H1 (cell line): Measurements from ENCODE around the gene TOB1. TPM values are rescaled to one million over a fixed set of nuclear protein-coding genes. Genes with fewer than 3 reads are reported as not detected.

ENCODE experiments used
- CTCF ChIA-PET: fragments of 300-600 bp; sonication (Branson Sonifier 250); formaldehyde crosslinking; loops from one replicate; lab custom pipeline; 2021; ENCODE audit not compliant: partially characterized antibody; lab: Charles Lee
- POLR2A ChIA-PET: fragments of 300-600 bp; sonication (Branson Sonifier 250); formaldehyde crosslinking; loops from one replicate; lab custom pipeline; 2021; ENCODE audit warnings: inconsistent platforms; ENCODE audit not compliant: partially characterized antibody; lab: Charles Lee
- DNase-seq, 2 experiments: peaks; one replicate each; pipeline versions ENCODE4 v3.0.0 to v3.0.0-alpha.2; 2010 to 2022; ENCODE audit warnings: low spot score in 2 of 2, low read depth in 1 of 2, mixed read lengths in 1 of 2
- FAIRE-seq: peaks from 2 replicates; lab custom pipeline; 2011; peaks lifted over from hg19 to GRCh38; lab: Jason Lieb, UNC
- H2AFZ ChIP-seq: 2 replicates; pipeline ENCODE4 v1.8.1; 2012; ENCODE audit warnings: low read length, inconsistent platforms
- H2AK5ac ChIP-seq: 2 replicates; pipeline ENCODE4 v1.6.1; 2013; ENCODE audit warnings: low read depth, low read length
- H2BK120ac ChIP-seq: replicated peaks from 2 replicates; pipeline ENCODE3; 2013; ENCODE audit warnings: low read depth, low read length, inconsistent platforms
- H2BK12ac ChIP-seq: 2 replicates; pipeline ENCODE4 v1.6.1; 2013; ENCODE audit warnings: low read depth, low read length
- H2BK15ac ChIP-seq: 2 replicates; pipeline ENCODE4 v1.6.1; 2013; ENCODE audit warnings: low read length
- H2BK20ac ChIP-seq: 2 replicates; pipeline ENCODE4 v1.6.1; 2013; ENCODE audit warnings: low read length
- H2BK5ac ChIP-seq: 2 replicates; pipeline ENCODE4 v1.6.1; 2013; ENCODE audit warnings: low read depth, low read length
- H3K14ac ChIP-seq: 2 replicates; pipeline ENCODE4 v1.6.1; 2013; ENCODE audit warnings: inconsistent platforms; ENCODE audit not compliant: insufficient read length
- H3K18ac ChIP-seq: 2 replicates; pipeline ENCODE4 v1.6.1; 2013; ENCODE audit warnings: low read length; ENCODE audit errors: extremely low read depth
- H3K23ac ChIP-seq: 2 replicates; pipeline ENCODE4 v1.6.1; 2013; ENCODE audit warnings: inconsistent platforms; ENCODE audit not compliant: insufficient read length
- H3K23me2 ChIP-seq: 2 replicates; pipeline ENCODE4 v1.6.1; 2013; ENCODE audit warnings: low read depth, low read length
- H3K27ac ChIP-seq: 2 replicates; pipeline ENCODE4 v1.6.1; 2011; ENCODE audit warnings: low read depth, low read length, inconsistent platforms
- H3K27me3 ChIP-seq, 4 experiments: replicated peaks in 1 of 4; 1 replicate in 1 of 4; 2 replicates in 3 of 4; pipeline versions ENCODE4 v1.6.1 to v1.8.1; 2011 to 2013; ENCODE audit warnings: low read length in 3 of 4, mild to moderate bottlenecking in 3 of 4, inconsistent platforms in 2 of 4, mixed read lengths in 2 of 4, moderate library complexity in 1 of 4; ENCODE audit not compliant: control insufficient read depth in 3 of 4, insufficient read depth in 3 of 4; ENCODE audit errors: extremely low read depth in 1 of 4
- H3K36me3 ChIP-seq, 4 experiments: 2 replicates each; pipeline versions ENCODE4 v1.6.1 to v1.8.1; 2011 to 2013; ENCODE audit warnings: mild to moderate bottlenecking in 4 of 4, low read length in 3 of 4, moderate library complexity in 2 of 4, control low read depth in 1 of 4, inconsistent platforms in 1 of 4; ENCODE audit not compliant: insufficient read depth in 4 of 4, control insufficient read depth in 2 of 4
- H3K4ac ChIP-seq: replicated peaks from 2 replicates; pipeline ENCODE3; 2013; ENCODE audit warnings: low read length, low read depth, mixed read lengths, inconsistent platforms; ENCODE audit not compliant: insufficient read length
- H3K4me1 ChIP-seq, 4 experiments: replicated peaks in 1 of 4; 1 replicate in 1 of 4; 2 replicates in 3 of 4; pipeline versions ENCODE4 v1.6.1 to v1.8.1; 2011 to 2013; ENCODE audit warnings: low read length in 3 of 4, inconsistent platforms in 2 of 4, mixed read lengths in 1 of 4; ENCODE audit not compliant: insufficient read depth in 4 of 4, control insufficient read depth in 3 of 4
- H3K4me2 ChIP-seq, 2 experiments: 2 replicates each; pipeline versions ENCODE4 v1.6.1 to v1.8.1; 2011 to 2013; ENCODE audit warnings: low read depth in 2 of 2, low read length in 2 of 2, control low read depth in 1 of 2, inconsistent platforms in 1 of 2, mild to moderate bottlenecking in 1 of 2; ENCODE audit not compliant: insufficient read depth in 1 of 2
- H3K4me3 ChIP-seq, 4 experiments: fragments of 200-600, 300-600 bp in 1 of 4; sonication (generic), shearing (Covaris generic), sonication (Bioruptor Twin) in 1 of 4; 2 replicates each; pipeline versions ENCODE4 v1.5.1 to v1.8.1; 2011 to 2016; ENCODE audit warnings: low read length in 4 of 4, low read depth in 3 of 4, control low read depth in 2 of 4, inconsistent platforms in 2 of 4, mild to moderate bottlenecking in 2 of 4, mixed read lengths in 1 of 4, moderate library complexity in 1 of 4; ENCODE audit not compliant: insufficient read depth in 2 of 4; ENCODE audit errors: extremely low read depth in 1 of 4
- H3K56ac ChIP-seq: replicated peaks from 2 replicates; pipeline ENCODE3; 2013; ENCODE audit warnings: low read depth, mild to moderate bottlenecking, mixed read lengths, low read length, inconsistent platforms; ENCODE audit not compliant: insufficient read length
- H3K79me1 ChIP-seq: 2 replicates; pipeline ENCODE4 v1.6.1; 2013; ENCODE audit warnings: low read depth, low read length, control low read depth
- H3K79me2 ChIP-seq, 2 experiments: 2 replicates each; pipeline versions ENCODE4 v1.6.1 to v1.8.1; 2012 to 2013; ENCODE audit warnings: low read length in 2 of 2, mild to moderate bottlenecking in 2 of 2, inconsistent platforms in 1 of 2; ENCODE audit not compliant: insufficient read depth in 2 of 2, control insufficient read depth in 1 of 2
- H3K9ac ChIP-seq, 4 experiments: replicated peaks in 1 of 4; 1 replicate in 1 of 4; 2 replicates in 3 of 4; pipeline versions ENCODE4 v1.6.1 to v1.8.1; 2011 to 2013; ENCODE audit warnings: low read depth in 3 of 4, low read length in 3 of 4, control low read depth in 2 of 4, mild to moderate bottlenecking in 2 of 4, moderate library complexity in 2 of 4, inconsistent platforms in 1 of 4; ENCODE audit errors: extremely low read depth in 1 of 4
- H3K9me3 ChIP-seq, 2 experiments: 2 replicates each; pipeline versions ENCODE4 v1.6.1 to v1.8.1; 2012 to 2013; ENCODE audit warnings: mild to moderate bottlenecking in 2 of 2, moderate library complexity in 2 of 2, control low read depth in 1 of 2, inconsistent platforms in 1 of 2, low read depth in 1 of 2, low read length in 1 of 2, mixed read lengths in 1 of 2; ENCODE audit not compliant: insufficient read depth in 2 of 2
- H4K20me1 ChIP-seq, 2 experiments: replicated peaks in 1 of 2; 2 replicates each; pipeline versions ENCODE3 to v1.8.1; 2011 to 2013; ENCODE audit warnings: inconsistent platforms in 2 of 2, low read length in 2 of 2, mild to moderate bottlenecking in 1 of 2; ENCODE audit not compliant: insufficient read depth in 2 of 2, control insufficient read depth in 1 of 2
- H4K5ac ChIP-seq: 2 replicates; pipeline ENCODE4 v1.6.1; 2013; ENCODE audit warnings: low read length, low read depth, mixed read lengths, inconsistent platforms; ENCODE audit not compliant: insufficient read length
- H4K8ac ChIP-seq: 2 replicates; pipeline ENCODE4 v1.8.0; 2013; ENCODE audit warnings: mild to moderate bottlenecking, moderate library complexity, low read length, inconsistent platforms; ENCODE audit not compliant: insufficient read depth; ENCODE audit errors: extremely low read depth
- H4K91ac ChIP-seq: replicated peaks from 2 replicates; pipeline ENCODE3; 2013; ENCODE audit warnings: low read length, mixed read lengths, inconsistent platforms; ENCODE audit not compliant: insufficient read length
- ATF2 ChIP-seq: IDR thresholded peaks from 2 replicates; pipeline ENCODE4 v1.6.1; 2012; ENCODE audit warnings: low read length, inconsistent platforms
- CTCF ChIP-seq, 3 experiments: IDR thresholded peaks; 1 replicate in 2 of 3; 2 replicates in 1 of 3; pipeline versions ENCODE4 v1.5.1 to v1.6.1; 2011; ENCODE audit warnings: low read length in 3 of 3, mild to moderate bottlenecking in 3 of 3, inconsistent platforms in 2 of 3, low read depth in 1 of 3, moderate library complexity in 1 of 3; ENCODE audit not compliant: insufficient read depth in 1 of 3; ENCODE audit errors: control extremely low read depth in 1 of 3
- E2F6 ChIP-seq: IDR thresholded peaks from 2 replicates; pipeline ENCODE4 v1.6.1; 2012; ENCODE audit warnings: inconsistent platforms
- RAD21 ChIP-seq, 2 experiments: IDR thresholded peaks in 1 of 2; conservative IDR thresholded peaks in 1 of 2; 2 replicates each; pipeline ENCODE4 v1.6.1; 2011; ENCODE audit warnings: low read depth in 2 of 2, low read length in 2 of 2, improper control_type of control experiment in 1 of 2, inconsistent platforms in 1 of 2, mild to moderate bottlenecking in 1 of 2, moderate library complexity in 1 of 2
- SP2 ChIP-seq: IDR thresholded peaks from 2 replicates; pipeline ENCODE4 v1.6.1; 2012; ENCODE audit warnings: mild to moderate bottlenecking, low read length, inconsistent platforms
- TCF12 ChIP-seq: IDR thresholded peaks from 2 replicates; pipeline ENCODE4 v1.6.1; 2011; ENCODE audit warnings: low read depth, mild to moderate bottlenecking, low read length
- WGBS, 2 experiments: shearing (Covaris generic) in 1 of 2; methylation state at CpG; one replicate each; pipeline versions ENCODE4 v1.1.6 to v1.1.7; 2013 to 2015; ENCODE audit warnings: low lambda C conversion rate in 2 of 2, mixed read lengths in 2 of 2, inconsistent platforms in 1 of 2, low coverage in 1 of 2, missing lambda C conversion rate in 1 of 2; ENCODE audit not compliant: insufficient replicate concordance in 2 of 2, insufficient coverage in 1 of 2, insufficient read length in 1 of 2; ENCODE audit errors: extremely low coverage in 1 of 2, missing lambda C conversion rate in 1 of 2; 5-methylcytosine and 5-hydroxymethylcytosine counted together
- polyA plus RNA-seq, 7 experiments: library from polyadenylated mRNA; depleted of rRNA in 3 of 7; stranded (reverse) in 5 of 7; unstranded in 2 of 7; fragments of >200 nt in 5 of 7; fragments of 200-250 nt in 2 of 7; gene quantifications; 1 replicate in 5 of 7; 2 replicates in 1 of 7; 4 replicates in 1 of 7; pipeline versions ENCODE4 v1.2.1 to v1.2.3, GENCODE V29; 2011 to 2013; ENCODE audit warnings: missing spikeins in 2 of 7, mixed read lengths in 2 of 7
- total RNA-seq: library from RNA; stranded (reverse); fragmentation: NEBNext Ultra II Directional; extraction: Animal tissue kit (Norgen Biotek cat#: 25700); gene quantifications from 2 replicates; pipeline ENCODE4 v1.2.1, GENCODE V29; 2021

TOB1 gene
- total and polyA plus RNA-seq, 2 of the 8 experiments (the other 6 are each of a cell fraction or from before 2014, with no cell fraction given) = 14.4 to 20.8 TPM

- peak; percentile 53 to 90 for DNase-seq
- no peak overlapping the region for H2BK12ac ChIP-seq
- H3K9ac ChIP-seq = no peak overlapping the region
- no peak overlapping the region for H4K5ac ChIP-seq
- no peaks in the 10 kb centered on the region for H3K27me3 ChIP-seq
- H3K4ac ChIP-seq = no peak overlapping the region
- no peaks in the 10 kb centered on the region for H3K79me2 ChIP-seq
- H3K27ac ChIP-seq = no peak overlapping the region
- no peak overlapping the region for H4K8ac ChIP-seq
- no peaks in the 10 kb centered on the region for H3K36me3 ChIP-seq
- no peak for TF ChIP-seq TCF12
- TF ChIP-seq RAD21 (IDR thresholded peaks at IDR 0.05 in 1 of 2, conservative IDR thresholded peaks at IDR 0.05 in 1 of 2; ENCODE audit: low read depth in 2 of 2, low read length in 2 of 2) = peak; percentile 86 to 91
- peak; percentile 89 to 91 (median 90) for TF ChIP-seq CTCF (IDR thresholded peaks at IDR 0.05; ENCODE audit: control extremely low read depth in 1 of 3, insufficient read depth in 1 of 3, low read depth in 1 of 3, low read length in 3 of 3)
- no peak for TF ChIP-seq E2F6
- TF ChIP-seq ATF2 = no peak
- no peak for TF ChIP-seq SP2
- no peak overlapping the region for H3K56ac ChIP-seq
- no peak overlapping the region for H2BK20ac ChIP-seq
- H4K20me1 ChIP-seq = no peaks in the 10 kb centered on the region
- no peak overlapping the region for H2BK5ac ChIP-seq
- no peak overlapping the region for H3K4me2 ChIP-seq
- H2BK15ac ChIP-seq = no peak overlapping the region
- peak; percentile 71 for FAIRE-seq
- H3K18ac ChIP-seq = no peak overlapping the region
- no peak overlapping the region for H3K23ac ChIP-seq
- no peak overlapping the region for H2BK120ac ChIP-seq
- no peak overlapping the region for H4K91ac ChIP-seq
- H3K79me1 ChIP-seq = no peaks in the 10 kb centered on the region
- POLR2A ChIA-PET = interaction anchor here (0.8 to 1.3 kb wide), 3 partner anchors 11 to 103 kb away, joined by 3 to 7 read pairs (median 3); partner anchors contain the start of gene TOB1
- H2AFZ ChIP-seq = peak overlapping the region; percentile 96
- 26% methylated on average over 8 of the region's 8 CpGs; no CpG with 5 or more reads in 1 of the 2 experiments for WGBS, 2 experiments
- H2AK5ac ChIP-seq = no peak overlapping the region
- CTCF ChIA-PET = interaction anchor here (0.6 to 31.7 kb wide), 40 partner anchors 9 to 419 kb away, joined by 3 to 735 read pairs (median 4); partner anchors contain the start of gene SPATA20
- H3K14ac ChIP-seq = no peak overlapping the region
- H3K9me3 ChIP-seq = no peaks in the 10 kb centered on the region
- H3K4me3 ChIP-seq = no peak overlapping the region
- H3K4me1 ChIP-seq = peaks cover 0 to 10% (median 4%) of the 10 kb centered on the region in 4 experiments; a peak in 3 of 7 replicates
- no peaks in the 10 kb centered on the region for H3K23me2 ChIP-seq
Observed at GRCh38 chr17:50841949-50842354, 24.2 kb downstream of the TOB1 start.
